Right atrium auricular region (tissue), 2 donors: ENCODE data around the gene ZFP69B. TPM values are rescaled to one million over a fixed set of nuclear protein-coding genes. Genes with fewer than 3 reads are reported as not detected.
A peak's percentile ranks its signal among the peaks of the same experiment; 100 is the strongest.

ENCODE experiments used
- DNase-seq: peaks from one replicate; pipeline ENCODE4 v3.0.0-alpha.2; 2019; ENCODE audit warnings: low spot score
- H3K27ac ChIP-seq, 2 donors: fragments of 200-600 bp; sonication (generic); 1 replicate in 1 of 2; 2 replicates in 1 of 2; pipeline ENCODE4 v1.5.1; 2016 to 2019
- H3K27me3 ChIP-seq, 2 donors: fragments of 200-600 bp; sonication (generic); one replicate each; pipeline versions ENCODE4 v1.5.1 to v1.6.0; 2017 to 2019
- H3K36me3 ChIP-seq: fragments of 200-600 bp; sonication (generic); one replicate; pipeline ENCODE4 v1.5.1; 2016
- H3K4me1 ChIP-seq, 2 donors: fragments of 200-600 bp; sonication (generic); one replicate each; pipeline versions ENCODE4 v1.5.1 to v1.6.0; 2017 to 2019
- H3K4me3 ChIP-seq, 2 donors: fragments of 200-600 bp; sonication (generic); 1 replicate in 1 of 2; 2 replicates in 1 of 2; pipeline ENCODE4 v1.5.1; 2017 to 2019; ENCODE audit warnings: mild to moderate bottlenecking in 1 of 2, moderate library complexity in 1 of 2
- H3K9me3 ChIP-seq, 2 donors: fragments of 200-600 bp; sonication (generic); one replicate each; pipeline ENCODE4 v1.5.1; 2019
- total RNA-seq, 2 donors: library from RNA; depleted of rRNA; stranded (reverse); fragments of >200 nt; gene quantifications; one replicate each; pipeline ENCODE4 v1.1.0, GENCODE V29; 2016
- TF ChIP-seq, protein P1 (sequence below), 2 donors: fragments of 200-600 bp; sonication (generic); IDR thresholded peaks; one replicate each; pipeline ENCODE4 v1.5.1; 2019; ENCODE audit warnings: antibody characterized with exemption in 2 of 2

ZFP69B gene
- total RNA-seq, 2 donors from 2014 or later, result 0.52 to 0.59 TPM

DNA sequence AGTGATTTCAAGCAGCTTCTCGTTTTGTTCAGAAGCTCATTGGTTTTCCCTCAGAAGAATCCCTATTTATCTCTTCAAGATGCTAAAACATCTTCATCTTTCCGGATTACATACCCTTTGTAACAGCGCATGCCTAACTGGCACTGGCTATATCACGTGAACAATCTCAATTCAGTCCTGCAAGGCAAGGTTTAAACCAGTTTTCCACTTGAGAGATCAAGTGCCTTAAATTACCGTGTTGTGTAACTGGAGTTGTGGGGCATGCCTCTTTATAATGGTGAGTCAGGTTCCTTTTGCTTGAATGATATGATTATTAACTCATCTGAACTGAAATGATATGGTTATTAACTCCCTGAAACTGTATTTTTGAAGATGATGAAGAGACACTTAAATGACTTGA is 11.0 kb upstream of the ZFP69B start:
- no peaks in the 10 kb centered on the region for H3K27me3 ChIP-seq
- no peaks in the 10 kb centered on the region for H3K4me1 ChIP-seq

DNA sequence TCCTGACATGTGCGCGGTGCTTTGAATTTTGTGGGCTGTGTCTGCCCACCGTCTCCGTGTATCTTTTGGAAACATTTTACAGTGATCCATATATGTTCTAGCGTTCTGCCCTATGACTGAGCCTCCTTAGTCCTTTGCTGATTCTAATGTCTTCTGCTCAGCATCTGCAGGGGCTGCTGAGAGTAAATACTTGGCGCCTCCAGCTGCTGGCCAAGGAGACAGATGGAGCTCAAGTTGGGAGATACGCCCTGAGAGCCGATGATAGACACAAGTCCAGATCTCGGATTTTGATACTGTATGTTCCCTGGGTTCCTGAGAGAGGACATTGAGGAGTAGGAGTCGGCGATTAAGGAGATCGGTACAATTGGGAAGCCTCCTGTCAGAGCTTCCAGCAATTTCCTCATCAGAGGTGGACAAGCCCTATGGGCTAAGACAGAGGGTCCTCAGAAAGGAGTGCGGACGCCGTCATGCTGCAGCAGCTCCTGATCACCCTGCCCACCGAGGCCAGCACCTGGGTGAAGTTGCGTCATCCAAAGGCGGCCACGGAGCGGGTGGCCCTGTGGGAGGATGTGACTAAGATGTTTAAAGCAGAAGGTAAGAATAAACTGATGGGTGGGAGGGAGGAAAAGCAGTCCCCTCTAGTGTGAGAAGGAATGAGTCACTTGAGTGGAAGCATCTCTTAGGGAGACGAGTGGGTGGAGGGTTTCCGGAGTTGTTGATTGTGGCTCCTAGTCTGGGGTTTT is 390 bp downstream of the ZFP69B start:
- no peak for DNase-seq
- TF ChIP-seq, protein P1, sequence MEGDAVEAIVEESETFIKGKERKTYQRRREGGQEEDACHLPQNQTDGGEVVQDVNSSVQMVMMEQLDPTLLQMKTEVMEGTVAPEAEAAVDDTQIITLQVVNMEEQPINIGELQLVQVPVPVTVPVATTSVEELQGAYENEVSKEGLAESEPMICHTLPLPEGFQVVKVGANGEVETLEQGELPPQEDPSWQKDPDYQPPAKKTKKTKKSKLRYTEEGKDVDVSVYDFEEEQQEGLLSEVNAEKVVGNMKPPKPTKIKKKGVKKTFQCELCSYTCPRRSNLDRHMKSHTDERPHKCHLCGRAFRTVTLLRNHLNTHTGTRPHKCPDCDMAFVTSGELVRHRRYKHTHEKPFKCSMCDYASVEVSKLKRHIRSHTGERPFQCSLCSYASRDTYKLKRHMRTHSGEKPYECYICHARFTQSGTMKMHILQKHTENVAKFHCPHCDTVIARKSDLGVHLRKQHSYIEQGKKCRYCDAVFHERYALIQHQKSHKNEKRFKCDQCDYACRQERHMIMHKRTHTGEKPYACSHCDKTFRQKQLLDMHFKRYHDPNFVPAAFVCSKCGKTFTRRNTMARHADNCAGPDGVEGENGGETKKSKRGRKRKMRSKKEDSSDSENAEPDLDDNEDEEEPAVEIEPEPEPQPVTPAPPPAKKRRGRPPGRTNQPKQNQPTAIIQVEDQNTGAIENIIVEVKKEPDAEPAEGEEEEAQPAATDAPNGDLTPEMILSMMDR (IDR thresholded peaks at IDR 0.05), result no peak
- Histone ChIP-seq H3K27me3 (no peaks in the 10 kb centered on the region), H3K4me1 (peaks cover 0 to 9% of the 10 kb centered on the region in 2 donors), H3K36me3 (no peaks in the 10 kb centered on the region), H3K4me3 (peak overlapping the region; percentile 68 to 77), H3K9me3 (peaks cover 0 to 8% of the 10 kb centered on the region in 2 donors), H3K27ac (peak overlapping the region; percentile 82)

More for the DNA sequence above, 11.0 kb upstream of the ZFP69B start:
- Histone ChIP-seq H3K4me3 (no peak overlapping the region), H3K9me3 (no peaks in the 10 kb centered on the region), H3K27ac (no peak overlapping the region), H3K36me3 (no peaks in the 10 kb centered on the region)
- TF ChIP-seq, protein P1 (IDR thresholded peaks at IDR 0.05), result no peak
- no peak for DNase-seq

DNA sequence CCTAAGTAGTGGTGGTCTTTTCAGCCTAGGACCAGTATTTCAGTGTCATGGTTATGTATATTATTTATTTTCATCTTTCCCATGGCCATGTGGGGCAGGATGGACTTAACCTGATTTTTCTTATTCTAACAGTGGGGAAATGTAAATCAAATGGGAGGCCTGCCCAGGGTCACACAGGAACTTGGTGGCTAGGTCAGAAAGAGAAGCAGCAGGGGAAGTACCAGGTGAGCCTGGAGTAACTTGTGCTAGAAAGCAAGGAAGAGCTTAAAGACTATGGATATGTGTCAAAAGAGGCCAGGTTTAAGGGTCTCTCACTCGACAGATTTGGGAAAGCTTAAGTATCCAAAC is 936 bp downstream of the ZFP69B start:
- no peak overlapping the region for H3K27ac ChIP-seq
- H3K4me3 ChIP-seq, result no peak overlapping the region
- DNase-seq, result no peak
- no peaks in the 10 kb centered on the region for H3K27me3 ChIP-seq
- H3K4me1 ChIP-seq, result peaks cover 0 to 9% of the 10 kb centered on the region in 2 donors
- TF ChIP-seq, protein P1 (IDR thresholded peaks at IDR 0.05), result no peak
- H3K36me3 ChIP-seq, result no peaks in the 10 kb centered on the region
- peaks cover 0 to 13% of the 10 kb centered on the region in 2 donors for H3K9me3 ChIP-seq

DNA sequence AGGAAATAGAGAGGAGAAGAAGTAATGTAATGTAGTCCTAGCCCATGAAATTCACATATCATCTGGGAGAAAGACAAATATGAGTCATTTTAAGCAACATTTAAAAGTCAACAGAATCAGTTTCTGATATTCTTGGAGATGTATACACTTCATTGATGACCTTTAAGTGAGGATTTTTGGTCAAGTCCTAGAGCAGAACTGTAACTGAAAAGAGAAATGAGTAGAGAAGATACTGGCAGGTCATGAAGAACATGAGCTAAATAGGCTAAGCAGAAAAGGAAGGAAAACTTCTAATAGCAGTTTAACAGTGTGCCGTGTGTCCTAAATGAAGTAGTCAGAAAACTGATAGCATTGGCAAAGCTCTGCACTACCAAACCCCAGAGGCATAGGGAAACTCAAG is 4.6 kb downstream of the ZFP69B start:
- H3K36me3 ChIP-seq, result peaks cover 15% of the 10 kb centered on the region
- H3K9me3 ChIP-seq, result peaks cover 0 to 50% of the 10 kb centered on the region in 2 donors
- TF ChIP-seq, protein P1 (IDR thresholded peaks at IDR 0.05), result no peak
- peaks cover 0 to 9% of the 10 kb centered on the region in 2 donors for H3K4me1 ChIP-seq
- no peak overlapping the region for H3K27ac ChIP-seq
- no peaks in the 10 kb centered on the region for H3K27me3 ChIP-seq
- DNase-seq, result no peak
- no peak overlapping the region for H3K4me3 ChIP-seq

DNA sequence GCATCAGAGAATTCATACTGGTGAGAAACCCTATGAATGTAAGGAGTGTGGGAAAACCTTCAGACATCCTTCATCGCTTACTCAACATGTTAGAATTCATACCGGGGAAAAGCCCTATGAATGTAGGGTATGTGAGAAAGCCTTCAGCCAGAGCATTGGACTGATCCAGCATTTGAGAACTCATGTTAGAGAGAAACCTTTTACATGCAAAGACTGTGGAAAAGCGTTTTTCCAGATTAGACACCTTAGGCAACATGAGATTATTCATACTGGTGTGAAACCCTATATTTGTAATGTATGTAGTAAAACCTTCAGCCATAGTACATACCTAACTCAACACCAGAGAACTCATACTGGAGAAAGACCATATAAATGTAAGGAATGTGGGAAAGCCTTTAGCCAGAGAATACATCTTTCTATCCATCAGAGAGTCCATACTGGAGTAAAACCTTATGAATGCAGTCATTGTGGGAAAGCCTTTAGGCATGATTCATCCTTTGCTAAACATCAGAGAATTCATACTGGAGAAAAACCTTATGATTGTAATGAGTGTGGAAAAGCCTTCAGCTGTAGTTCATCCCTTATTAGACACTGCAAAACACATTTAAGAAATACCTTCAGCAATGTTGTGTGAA is 12.8 kb downstream of the ZFP69B start:
- Histone ChIP-seq H3K27me3 (no peaks in the 10 kb centered on the region), H3K36me3 (peaks cover 5% of the 10 kb centered on the region), H3K4me3 (no peak overlapping the region), H3K27ac (no peak overlapping the region), H3K4me1 (no peaks in the 10 kb centered on the region), H3K9me3 (peaks cover 38 to 100% of the 10 kb centered on the region in 2 donors)
- no peak for DNase-seq
- TF ChIP-seq, protein P1 (IDR thresholded peaks at IDR 0.05), result no peak
